GM18909 (cell line): Measurements from ENCODE around the gene OR5D18.
"Not testable (repeated sequence)": the region's sequence is repeated elsewhere in the genome, so short reads cannot be mapped to it uniquely, and the experiment has no call there.

Source experiments
- ATAC-seq: cut with Tn5 transposase; IDR thresholded peaks from one replicate; pipeline ENCODE4 v1.9.1; 2021; ENCODE audit warnings: mild to moderate bottlenecking; ENCODE audit not compliant: unreplicated experiment, poor library complexity

The OR5D18 gene

GRCh38 chr11:55819330-55819729, at the start of gene OR5D18:
Gene OR5D18, plus strand, starts transcription at chr11:55819630. Its CDS starts 0 bp downstream, at chr11:55819630.
- no peak for ATAC-seq

- ATAC-seq, result no peak
Observed at GRCh38 chr11:55773138-55773537, 46.3 kb upstream of the OR5D18 start, which contains the start of gene OR5D13. Gene OR5D13, plus strand, starts transcription at chr11:55773438. Its CDS starts 0 bp downstream, at chr11:55773438.

- no peak for ATAC-seq
Observed at GRCh38 chr11:55791606-55792005, 27.8 kb upstream of the OR5D18 start.

- no peak for ATAC-seq
Observed at GRCh38 chr11:55793321-55793720, 26.1 kb upstream of the OR5D18 start.

- no peak for ATAC-seq
Observed at GRCh38 chr11:55795256-55795655, 24.2 kb upstream of the OR5D18 start, which contains the start of gene OR5D14. Gene OR5D14, plus strand, starts transcription at chr11:55795556. Its CDS starts 0 bp downstream, at chr11:55795556.

- ATAC-seq, result no peak
Observed at GRCh38 chr11:55806248-55806647, 13.2 kb upstream of the OR5D18 start.

GRCh38 chr11:55811067-55811466, 8.4 kb upstream of the OR5D18 start, which contains the start of gene OR5L1:
Gene OR5L1, plus strand, starts transcription at chr11:55811367. Its CDS starts 100 bp downstream, at chr11:55811467.
- ATAC-seq, result no peak

- ATAC-seq, result no peak
Observed at GRCh38 chr11:55826919-55827318, 7.5 kb downstream of the OR5D18 start, which contains the start of gene OR5L2. Gene OR5L2, plus strand, starts transcription at chr11:55827219. Its CDS starts 0 bp downstream, at chr11:55827219.

- ATAC-seq, result no peak
Observed at GRCh38 chr11:55838452-55838851, 19.0 kb downstream of the OR5D18 start, which contains the start of gene OR5D16. Gene OR5D16, plus strand, starts transcription at chr11:55838752. Its CDS starts 0 bp downstream, at chr11:55838752.

GRCh38 chr11:55847453-55847852, 28.0 kb downstream of the OR5D18 start:
- no peak for ATAC-seq

GRCh38 chr11:55849037-55849436, 29.6 kb downstream of the OR5D18 start:
- ATAC-seq, result no peak

- no peak for ATAC-seq
Observed at GRCh38 chr11:55852141-55852540, 32.7 kb downstream of the OR5D18 start.

GRCh38 chr11:55854704-55855103, 35.3 kb downstream of the OR5D18 start:
- no peak for ATAC-seq

GRCh38 chr11:55867354-55867753, 47.9 kb downstream of the OR5D18 start:
- ATAC-seq, result not testable (repeated sequence)
